H1 (cell line): ENCODE measurements around the gene DNAJC6. TPM values are rescaled to one million over a fixed set of nuclear protein-coding genes. Genes with fewer than 3 reads are reported as not detected.
A peak's percentile ranks its signal among the peaks of the same experiment; 100 is the strongest.

Source experiments
- CTCF ChIA-PET: fragments of 300-600 bp; sonication (Branson Sonifier 250); formaldehyde crosslinking; loops from one replicate; lab custom pipeline; 2021; ENCODE audit not compliant: partially characterized antibody; lab: Charles Lee
- POLR2A ChIA-PET: fragments of 300-600 bp; sonication (Branson Sonifier 250); formaldehyde crosslinking; loops from one replicate; lab custom pipeline; 2021; ENCODE audit warnings: inconsistent platforms; ENCODE audit not compliant: partially characterized antibody; lab: Charles Lee
- DNase-seq, 2 experiments: peaks; one replicate each; pipeline versions ENCODE4 v3.0.0 to v3.0.0-alpha.2; 2010 to 2022; ENCODE audit warnings: low spot score in 2 of 2, low read depth in 1 of 2, mixed read lengths in 1 of 2
- FAIRE-seq: peaks from 2 replicates; lab custom pipeline; 2011; peaks lifted over from hg19 to GRCh38; lab: Jason Lieb, UNC
- H2AFZ ChIP-seq: 2 replicates; pipeline ENCODE4 v1.8.1; 2012; ENCODE audit warnings: low read length, inconsistent platforms
- H2AK5ac ChIP-seq: 2 replicates; pipeline ENCODE4 v1.6.1; 2013; ENCODE audit warnings: low read depth, low read length
- H2BK120ac ChIP-seq: replicated peaks from 2 replicates; pipeline ENCODE3; 2013; ENCODE audit warnings: low read depth, low read length, inconsistent platforms
- H2BK12ac ChIP-seq: 2 replicates; pipeline ENCODE4 v1.6.1; 2013; ENCODE audit warnings: low read depth, low read length
- H2BK15ac ChIP-seq: 2 replicates; pipeline ENCODE4 v1.6.1; 2013; ENCODE audit warnings: low read length
- H2BK20ac ChIP-seq: 2 replicates; pipeline ENCODE4 v1.6.1; 2013; ENCODE audit warnings: low read length
- H2BK5ac ChIP-seq: 2 replicates; pipeline ENCODE4 v1.6.1; 2013; ENCODE audit warnings: low read depth, low read length
- H3K14ac ChIP-seq: 2 replicates; pipeline ENCODE4 v1.6.1; 2013; ENCODE audit warnings: inconsistent platforms; ENCODE audit not compliant: insufficient read length
- H3K18ac ChIP-seq: 2 replicates; pipeline ENCODE4 v1.6.1; 2013; ENCODE audit warnings: low read length; ENCODE audit errors: extremely low read depth
- H3K23ac ChIP-seq: 2 replicates; pipeline ENCODE4 v1.6.1; 2013; ENCODE audit warnings: inconsistent platforms; ENCODE audit not compliant: insufficient read length
- H3K23me2 ChIP-seq: 2 replicates; pipeline ENCODE4 v1.6.1; 2013; ENCODE audit warnings: low read depth, low read length
- H3K27ac ChIP-seq: 2 replicates; pipeline ENCODE4 v1.6.1; 2011; ENCODE audit warnings: low read depth, low read length, inconsistent platforms
- H3K27me3 ChIP-seq, 4 experiments: replicated peaks in 1 of 4; 1 replicate in 1 of 4; 2 replicates in 3 of 4; pipeline versions ENCODE4 v1.6.1 to v1.8.1; 2011 to 2013; ENCODE audit warnings: low read length in 3 of 4, mild to moderate bottlenecking in 3 of 4, inconsistent platforms in 2 of 4, mixed read lengths in 2 of 4, moderate library complexity in 1 of 4; ENCODE audit not compliant: control insufficient read depth in 3 of 4, insufficient read depth in 3 of 4; ENCODE audit errors: extremely low read depth in 1 of 4
- H3K36me3 ChIP-seq, 4 experiments: 2 replicates each; pipeline versions ENCODE4 v1.6.1 to v1.8.1; 2011 to 2013; ENCODE audit warnings: mild to moderate bottlenecking in 4 of 4, low read length in 3 of 4, moderate library complexity in 2 of 4, control low read depth in 1 of 4, inconsistent platforms in 1 of 4; ENCODE audit not compliant: insufficient read depth in 4 of 4, control insufficient read depth in 2 of 4
- H3K4ac ChIP-seq: replicated peaks from 2 replicates; pipeline ENCODE3; 2013; ENCODE audit warnings: low read length, low read depth, mixed read lengths, inconsistent platforms; ENCODE audit not compliant: insufficient read length
- H3K4me1 ChIP-seq, 4 experiments: replicated peaks in 1 of 4; 1 replicate in 1 of 4; 2 replicates in 3 of 4; pipeline versions ENCODE4 v1.6.1 to v1.8.1; 2011 to 2013; ENCODE audit warnings: low read length in 3 of 4, inconsistent platforms in 2 of 4, mixed read lengths in 1 of 4; ENCODE audit not compliant: insufficient read depth in 4 of 4, control insufficient read depth in 3 of 4
- H3K4me2 ChIP-seq, 2 experiments: 2 replicates each; pipeline versions ENCODE4 v1.6.1 to v1.8.1; 2011 to 2013; ENCODE audit warnings: low read depth in 2 of 2, low read length in 2 of 2, control low read depth in 1 of 2, inconsistent platforms in 1 of 2, mild to moderate bottlenecking in 1 of 2; ENCODE audit not compliant: insufficient read depth in 1 of 2
- H3K4me3 ChIP-seq, 4 experiments: fragments of 200-600, 300-600 bp in 1 of 4; sonication (generic), shearing (Covaris generic), sonication (Bioruptor Twin) in 1 of 4; 2 replicates each; pipeline versions ENCODE4 v1.5.1 to v1.8.1; 2011 to 2016; ENCODE audit warnings: low read length in 4 of 4, low read depth in 3 of 4, control low read depth in 2 of 4, inconsistent platforms in 2 of 4, mild to moderate bottlenecking in 2 of 4, mixed read lengths in 1 of 4, moderate library complexity in 1 of 4; ENCODE audit not compliant: insufficient read depth in 2 of 4; ENCODE audit errors: extremely low read depth in 1 of 4
- H3K56ac ChIP-seq: replicated peaks from 2 replicates; pipeline ENCODE3; 2013; ENCODE audit warnings: low read depth, mild to moderate bottlenecking, mixed read lengths, low read length, inconsistent platforms; ENCODE audit not compliant: insufficient read length
- H3K79me1 ChIP-seq: 2 replicates; pipeline ENCODE4 v1.6.1; 2013; ENCODE audit warnings: low read depth, low read length, control low read depth
- H3K79me2 ChIP-seq, 2 experiments: 2 replicates each; pipeline versions ENCODE4 v1.6.1 to v1.8.1; 2012 to 2013; ENCODE audit warnings: low read length in 2 of 2, mild to moderate bottlenecking in 2 of 2, inconsistent platforms in 1 of 2; ENCODE audit not compliant: insufficient read depth in 2 of 2, control insufficient read depth in 1 of 2
- H3K9ac ChIP-seq, 4 experiments: replicated peaks in 1 of 4; 1 replicate in 1 of 4; 2 replicates in 3 of 4; pipeline versions ENCODE4 v1.6.1 to v1.8.1; 2011 to 2013; ENCODE audit warnings: low read depth in 3 of 4, low read length in 3 of 4, control low read depth in 2 of 4, mild to moderate bottlenecking in 2 of 4, moderate library complexity in 2 of 4, inconsistent platforms in 1 of 4; ENCODE audit errors: extremely low read depth in 1 of 4
- H3K9me3 ChIP-seq, 2 experiments: 2 replicates each; pipeline versions ENCODE4 v1.6.1 to v1.8.1; 2012 to 2013; ENCODE audit warnings: mild to moderate bottlenecking in 2 of 2, moderate library complexity in 2 of 2, control low read depth in 1 of 2, inconsistent platforms in 1 of 2, low read depth in 1 of 2, low read length in 1 of 2, mixed read lengths in 1 of 2; ENCODE audit not compliant: insufficient read depth in 2 of 2
- H4K20me1 ChIP-seq, 2 experiments: replicated peaks in 1 of 2; 2 replicates each; pipeline versions ENCODE3 to v1.8.1; 2011 to 2013; ENCODE audit warnings: inconsistent platforms in 2 of 2, low read length in 2 of 2, mild to moderate bottlenecking in 1 of 2; ENCODE audit not compliant: insufficient read depth in 2 of 2, control insufficient read depth in 1 of 2
- H4K5ac ChIP-seq: 2 replicates; pipeline ENCODE4 v1.6.1; 2013; ENCODE audit warnings: low read length, low read depth, mixed read lengths, inconsistent platforms; ENCODE audit not compliant: insufficient read length
- H4K8ac ChIP-seq: 2 replicates; pipeline ENCODE4 v1.8.0; 2013; ENCODE audit warnings: mild to moderate bottlenecking, moderate library complexity, low read length, inconsistent platforms; ENCODE audit not compliant: insufficient read depth; ENCODE audit errors: extremely low read depth
- H4K91ac ChIP-seq: replicated peaks from 2 replicates; pipeline ENCODE3; 2013; ENCODE audit warnings: low read length, mixed read lengths, inconsistent platforms; ENCODE audit not compliant: insufficient read length
- RBBP5 ChIP-seq: IDR thresholded peaks from 2 replicates; pipeline ENCODE4 v1.7.1; 2012; ENCODE audit warnings: low read depth, mild to moderate bottlenecking, inconsistent platforms, low read length, moderate library complexity, borderline replicate concordance
- WGBS, 2 experiments: shearing (Covaris generic) in 1 of 2; methylation state at CpG; one replicate each; pipeline versions ENCODE4 v1.1.6 to v1.1.7; 2013 to 2015; ENCODE audit warnings: low lambda C conversion rate in 2 of 2, mixed read lengths in 2 of 2, inconsistent platforms in 1 of 2, low coverage in 1 of 2, missing lambda C conversion rate in 1 of 2; ENCODE audit not compliant: insufficient replicate concordance in 2 of 2, insufficient coverage in 1 of 2, insufficient read length in 1 of 2; ENCODE audit errors: extremely low coverage in 1 of 2, missing lambda C conversion rate in 1 of 2; 5-methylcytosine and 5-hydroxymethylcytosine counted together
- polyA plus RNA-seq, 7 experiments: library from polyadenylated mRNA; depleted of rRNA in 3 of 7; stranded (reverse) in 5 of 7; unstranded in 2 of 7; fragments of >200 nt in 5 of 7; fragments of 200-250 nt in 2 of 7; gene quantifications; 1 replicate in 5 of 7; 2 replicates in 1 of 7; 4 replicates in 1 of 7; pipeline versions ENCODE4 v1.2.1 to v1.2.3, GENCODE V29; 2011 to 2013; ENCODE audit warnings: missing spikeins in 2 of 7, mixed read lengths in 2 of 7
- total RNA-seq: library from RNA; stranded (reverse); fragmentation: NEBNext Ultra II Directional; extraction: Animal tissue kit (Norgen Biotek cat#: 25700); gene quantifications from 2 replicates; pipeline ENCODE4 v1.2.1, GENCODE V29; 2021

The DNAJC6 gene
- total and polyA plus RNA-seq, 2 of the 8 experiments (the other 6 are each of a cell fraction or from before 2014, with no cell fraction given), result 1.6 to 3.0 TPM

DNA sequence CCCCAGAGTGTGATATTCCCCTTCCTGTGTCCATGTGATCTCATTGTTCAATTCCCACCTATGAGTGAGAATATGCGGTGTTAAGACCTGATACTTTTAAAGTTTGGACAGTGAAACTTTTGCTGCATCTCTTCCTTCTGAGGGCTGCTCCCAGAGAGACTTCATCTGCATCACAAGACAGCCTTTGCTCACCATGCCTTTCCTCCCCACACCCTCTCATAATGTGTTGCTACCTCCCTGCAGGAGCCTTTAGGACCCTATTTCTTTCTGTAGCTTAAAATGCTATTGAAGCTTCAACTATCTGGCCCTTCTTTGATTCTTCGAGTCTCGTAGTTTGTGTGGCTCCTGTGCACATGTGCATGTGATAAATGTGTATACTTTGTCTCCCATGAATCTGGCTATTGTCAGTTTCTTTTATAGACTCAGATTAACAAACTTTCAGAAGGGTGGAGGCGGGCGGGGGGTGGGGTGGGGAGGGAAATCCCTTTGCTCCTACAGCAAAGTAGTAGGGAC is 134.8 kb downstream of the DNAJC6 start:
- CTCF ChIA-PET, result interaction anchor here (1.0 to 1.8 kb wide), 2 partner anchors 14 to 15 kb away, joined by 3 to 5 read pairs; no protein-coding TSS in a partner anchor
- FAIRE-seq, result peak; percentile 84
- no peak overlapping the region for H2BK12ac ChIP-seq
- no peak for TF ChIP-seq RBBP5

More for the DNA sequence above, 134.8 kb downstream of the DNAJC6 start:
- H3K4me3 ChIP-seq, result peak overlapping the region in 2 of 4 experiments; percentile 25 to 32; a peak in 1 of 8 replicates
- no peaks in the 10 kb centered on the region for H4K20me1 ChIP-seq
- no peaks in the 10 kb centered on the region for H3K79me2 ChIP-seq
- H3K14ac ChIP-seq, result no peak overlapping the region
- no peaks in the 10 kb centered on the region; a peak in 1 of 7 replicates for H3K27me3 ChIP-seq
- no peak overlapping the region for H2BK120ac ChIP-seq
- DNase-seq, result no peak
- WGBS, 2 experiments, result 48% methylated on average over 2 of the region's 5 CpGs; no CpG with 5 or more reads in 1 of the 2 experiments
- peaks cover 1% of the 10 kb centered on the region; the same call in 1 of the 2 replicates for H3K23me2 ChIP-seq
- H3K4ac ChIP-seq, result no peak overlapping the region
- no peak overlapping the region for H2AFZ ChIP-seq
- H3K9me3 ChIP-seq, result peaks cover 0 to 9% of the 10 kb centered on the region in 2 experiments; a peak in 1 of 4 replicates
- no peak overlapping the region for H2AK5ac ChIP-seq
- peak overlapping the region; percentile 60 to 65; a peak in 3 of 4 replicates for H3K4me2 ChIP-seq
- H3K79me1 ChIP-seq, result no peaks in the 10 kb centered on the region
- no peak overlapping the region for H3K23ac ChIP-seq
- H3K4me1 ChIP-seq, result peaks cover 0 to 11% (median 7%) of the 10 kb centered on the region in 4 experiments; a peak in 6 of 7 replicates
- no peak overlapping the region for H4K8ac ChIP-seq
- H2BK15ac ChIP-seq, result no peak overlapping the region
- H4K91ac ChIP-seq, result no peak overlapping the region
- no peak overlapping the region for H3K56ac ChIP-seq
- H3K9ac ChIP-seq, result no peak overlapping the region; a peak in 1 of 7 replicates
- no peak overlapping the region for H4K5ac ChIP-seq
- H3K27ac ChIP-seq, result no peak overlapping the region
- no peak overlapping the region for H2BK20ac ChIP-seq
- H2BK5ac ChIP-seq, result no peak overlapping the region
- no peaks in the 10 kb centered on the region; a peak in 1 of 8 replicates for H3K36me3 ChIP-seq
- no peak overlapping the region for H3K18ac ChIP-seq
- POLR2A ChIA-PET, result no interaction called here
